Parathyroid adenoma (tissue), 2 donors: ENCODE data around the gene EDARADD.

Experiments
- H2AFZ ChIP-seq: fragments of 300-600 bp; sonication (generic); one replicate; pipeline ENCODE4 v1.7.0; 2017; ENCODE audit warnings: antibody characterized with exemption, mild to moderate bottlenecking
- H3K27ac ChIP-seq: fragments of 300-600 bp; sonication (generic); one replicate; pipeline ENCODE4 v1.7.0; 2017
- H3K27me3 ChIP-seq: fragments of 300-600 bp; sonication (generic); one replicate; pipeline ENCODE4 v1.7.0; 2017; ENCODE audit warnings: low read length; ENCODE audit not compliant: control insufficient read depth, insufficient read depth
- H3K36me3 ChIP-seq: fragments of 300-600 bp; sonication (generic); one replicate; pipeline ENCODE4 v1.7.0; 2017; ENCODE audit warnings: low read length; ENCODE audit not compliant: control insufficient read depth, insufficient read depth
- H3K4me1 ChIP-seq: fragments of 300-600 bp; sonication (generic); one replicate; pipeline ENCODE4 v1.7.0; 2017; ENCODE audit warnings: control low read depth
- H3K4me2 ChIP-seq: fragments of 300-600 bp; sonication (generic); one replicate; pipeline ENCODE4 v1.7.0; 2017; ENCODE audit warnings: low read length
- H3K4me3 ChIP-seq: fragments of 300-600 bp; sonication (generic); one replicate; pipeline ENCODE4 v1.7.0; 2017; ENCODE audit warnings: low read depth, low read length
- H3K79me2 ChIP-seq: fragments of 300-600 bp; sonication (generic); one replicate; pipeline ENCODE4 v1.7.0; 2017; ENCODE audit warnings: control low read depth
- H3K9ac ChIP-seq: fragments of 300-600 bp; sonication (generic); one replicate; pipeline ENCODE4 v1.7.0; 2017; ENCODE audit warnings: mild to moderate bottlenecking
- H3K9me3 ChIP-seq: fragments of 300-600 bp; sonication (generic); one replicate; pipeline ENCODE4 v1.7.0; 2017; ENCODE audit warnings: low read length; ENCODE audit not compliant: control insufficient read depth
- CTCF ChIP-seq: fragments of 300-600 bp; sonication (generic); IDR thresholded peaks from one replicate; pipeline ENCODE4 v1.7.0; 2017; ENCODE audit warnings: antibody characterized with exemption, mild to moderate bottlenecking
- donor health status: primary hyperparathyroidism.

The EDARADD gene

GRCh38 chr1:236438614-236439013 is 44.5 kb downstream of the EDARADD start:
- no peak overlapping the region for H3K4me3 ChIP-seq
- no peaks in the 10 kb centered on the region for H3K36me3 ChIP-seq
- no peak overlapping the region for H2AFZ ChIP-seq
- no peak overlapping the region for H3K9ac ChIP-seq
- H3K79me2 ChIP-seq, result no peaks in the 10 kb centered on the region
- no peak for TF ChIP-seq CTCF
- no peaks in the 10 kb centered on the region for H3K4me1 ChIP-seq
- H3K27ac ChIP-seq, result no peak overlapping the region
- no peaks in the 10 kb centered on the region for H3K27me3 ChIP-seq
- no peaks in the 10 kb centered on the region for H3K9me3 ChIP-seq
- H3K4me2 ChIP-seq, result no peak overlapping the region

GRCh38 chr1:236440373-236440772 is 46.3 kb downstream of the EDARADD start:
- no peak for TF ChIP-seq CTCF
- Histone ChIP-seq H3K27me3 (no peaks in the 10 kb centered on the region), H2AFZ (no peak overlapping the region), H3K9me3 (no peaks in the 10 kb centered on the region), H3K4me1 (no peaks in the 10 kb centered on the region), H3K27ac (no peak overlapping the region), H3K4me2 (no peak overlapping the region), H3K79me2 (no peaks in the 10 kb centered on the region), H3K9ac (no peak overlapping the region), H3K36me3 (no peaks in the 10 kb centered on the region), H3K4me3 (no peak overlapping the region)

- Histone ChIP-seq H3K79me2 (no peaks in the 10 kb centered on the region), H3K4me3 (no peak overlapping the region), H3K4me1 (no peaks in the 10 kb centered on the region), H3K36me3 (no peaks in the 10 kb centered on the region), H3K27ac (no peak overlapping the region), H3K4me2 (no peak overlapping the region), H3K9ac (no peak overlapping the region), H3K27me3 (no peaks in the 10 kb centered on the region), H2AFZ (no peak overlapping the region), H3K9me3 (no peaks in the 10 kb centered on the region)
- TF ChIP-seq CTCF, result no peak
These were observed 56.7 kb downstream of the EDARADD start for GRCh38 chr1:236450779-236451178.

GRCh38 chr1:236451796-236452373 is 57.8 kb downstream of the EDARADD start:
- Histone ChIP-seq H2AFZ (no peak overlapping the region), H3K4me2 (no peak overlapping the region), H3K36me3 (no peaks in the 10 kb centered on the region), H3K79me2 (no peaks in the 10 kb centered on the region), H3K9ac (no peak overlapping the region), H3K27me3 (no peaks in the 10 kb centered on the region), H3K27ac (no peak overlapping the region), H3K9me3 (no peaks in the 10 kb centered on the region), H3K4me1 (no peaks in the 10 kb centered on the region), H3K4me3 (no peak overlapping the region)
- peak; percentile 12 for TF ChIP-seq CTCF

- no peak overlapping the region for H3K4me2 ChIP-seq
- no peak overlapping the region for H3K4me3 ChIP-seq
- H2AFZ ChIP-seq, result no peak overlapping the region
- H3K4me1 ChIP-seq, result no peaks in the 10 kb centered on the region
- no peak overlapping the region for H3K27ac ChIP-seq
- H3K27me3 ChIP-seq, result no peaks in the 10 kb centered on the region
- TF ChIP-seq CTCF, result no peak
- H3K79me2 ChIP-seq, result no peaks in the 10 kb centered on the region
- no peaks in the 10 kb centered on the region for H3K9me3 ChIP-seq
- no peak overlapping the region for H3K9ac ChIP-seq
- H3K36me3 ChIP-seq, result no peaks in the 10 kb centered on the region
These were observed 61.2 kb downstream of the EDARADD start for GRCh38 chr1:236455243-236455642.
